Measurements from ENCODE around the gene NKAIN2. TPM values are rescaled to one million over a fixed set of nuclear protein-coding genes. Genes with fewer than 3 reads are reported as not detected.
"Not testable (repeated sequence)": the region's sequence is repeated elsewhere in the genome, so short reads cannot be mapped to it uniquely, and the experiment has no call there.

NKAIN2 gene
- total RNA-seq, 1 experiment from 2014 or later = not detected

DNA sequence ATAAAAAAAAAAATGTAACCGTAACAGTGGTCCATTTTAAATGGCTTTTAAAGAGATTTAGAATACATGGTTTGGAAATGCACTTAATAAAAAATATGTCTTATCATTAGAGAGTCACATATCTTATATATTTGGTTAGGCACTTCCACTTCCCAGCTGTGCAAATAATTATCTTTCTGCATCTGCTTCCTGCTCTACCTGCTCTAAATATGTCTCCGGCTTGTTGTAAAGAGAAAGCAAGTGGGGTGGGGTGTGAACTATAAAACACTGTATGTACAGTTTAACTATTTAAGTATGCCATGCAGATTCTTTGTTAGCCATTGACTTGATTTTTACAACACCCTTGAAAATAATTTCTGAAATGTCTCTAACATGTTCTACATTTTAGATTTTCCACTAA, 106.3 kb downstream of the NKAIN2 start:
- intact Hi-C loops (cut with micrococcal nuclease; ENCODE audit: unreplicated experiment) = no loop called here
- no peaks in the 10 kb centered on the region for H3K36me3 Mint-ChIP-seq (ENCODE audit: insufficient read depth, unreplicated experiment)
- TF ChIP-seq, protein P1, sequence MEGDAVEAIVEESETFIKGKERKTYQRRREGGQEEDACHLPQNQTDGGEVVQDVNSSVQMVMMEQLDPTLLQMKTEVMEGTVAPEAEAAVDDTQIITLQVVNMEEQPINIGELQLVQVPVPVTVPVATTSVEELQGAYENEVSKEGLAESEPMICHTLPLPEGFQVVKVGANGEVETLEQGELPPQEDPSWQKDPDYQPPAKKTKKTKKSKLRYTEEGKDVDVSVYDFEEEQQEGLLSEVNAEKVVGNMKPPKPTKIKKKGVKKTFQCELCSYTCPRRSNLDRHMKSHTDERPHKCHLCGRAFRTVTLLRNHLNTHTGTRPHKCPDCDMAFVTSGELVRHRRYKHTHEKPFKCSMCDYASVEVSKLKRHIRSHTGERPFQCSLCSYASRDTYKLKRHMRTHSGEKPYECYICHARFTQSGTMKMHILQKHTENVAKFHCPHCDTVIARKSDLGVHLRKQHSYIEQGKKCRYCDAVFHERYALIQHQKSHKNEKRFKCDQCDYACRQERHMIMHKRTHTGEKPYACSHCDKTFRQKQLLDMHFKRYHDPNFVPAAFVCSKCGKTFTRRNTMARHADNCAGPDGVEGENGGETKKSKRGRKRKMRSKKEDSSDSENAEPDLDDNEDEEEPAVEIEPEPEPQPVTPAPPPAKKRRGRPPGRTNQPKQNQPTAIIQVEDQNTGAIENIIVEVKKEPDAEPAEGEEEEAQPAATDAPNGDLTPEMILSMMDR (IDR thresholded peaks at IDR 0.05; ENCODE audit: unreplicated experiment) = no peak
- DNase-seq = no peak
- no peaks in the 10 kb centered on the region for H3K27me3 Mint-ChIP-seq (ENCODE audit: unreplicated experiment)
- no peak overlapping the region for H3K27ac Mint-ChIP-seq (ENCODE audit: unreplicated experiment)
- CTCF ChIA-PET = no interaction called here
- no peak overlapping the region for H3K4me3 Mint-ChIP-seq (ENCODE audit: low read depth, unreplicated experiment)
- no TSS peak for BruUV-seq (replicated peaks)
- H3K4me1 Mint-ChIP-seq (ENCODE audit: low read depth, unreplicated experiment) = no peaks in the 10 kb centered on the region
- H3K9me3 Mint-ChIP-seq (ENCODE audit: low read depth, unreplicated experiment) = no peaks in the 10 kb centered on the region

DNA sequence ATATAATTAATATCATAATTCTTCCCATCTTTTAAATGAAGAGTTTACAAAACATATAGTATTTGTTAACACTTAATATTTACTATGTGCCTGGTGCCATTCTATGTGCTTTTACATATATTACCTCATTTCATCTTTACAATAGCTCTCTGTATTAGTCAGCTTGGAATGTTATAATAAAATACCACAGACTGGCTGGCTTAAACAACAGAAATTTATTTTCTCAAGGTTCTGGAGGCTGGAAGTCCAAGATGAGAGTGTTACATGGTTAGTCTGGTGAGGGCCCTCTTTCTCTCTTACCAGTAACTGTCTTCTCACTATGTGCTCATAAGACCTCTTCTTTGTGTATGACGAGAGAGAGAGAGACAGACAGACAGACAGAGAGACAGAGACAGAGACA, 110.2 kb downstream of the NKAIN2 start:
- no peak for DNase-seq
- H3K4me3 Mint-ChIP-seq (ENCODE audit: low read depth, unreplicated experiment) = no peak overlapping the region
- no peaks in the 10 kb centered on the region for H3K36me3 Mint-ChIP-seq (ENCODE audit: insufficient read depth, unreplicated experiment)
- CTCF ChIA-PET = no interaction called here
- no TSS peak for BruUV-seq (replicated peaks)
- no peaks in the 10 kb centered on the region for H3K27me3 Mint-ChIP-seq (ENCODE audit: unreplicated experiment)
- H3K27ac Mint-ChIP-seq (ENCODE audit: unreplicated experiment) = no peak overlapping the region
- H3K4me1 Mint-ChIP-seq (ENCODE audit: low read depth, unreplicated experiment) = no peaks in the 10 kb centered on the region
- no peaks in the 10 kb centered on the region for H3K9me3 Mint-ChIP-seq (ENCODE audit: low read depth, unreplicated experiment)
- TF ChIP-seq, protein P1 (IDR thresholded peaks at IDR 0.05; ENCODE audit: unreplicated experiment) = no peak
- intact Hi-C loops (cut with micrococcal nuclease; ENCODE audit: unreplicated experiment) = no loop called here

DNA sequence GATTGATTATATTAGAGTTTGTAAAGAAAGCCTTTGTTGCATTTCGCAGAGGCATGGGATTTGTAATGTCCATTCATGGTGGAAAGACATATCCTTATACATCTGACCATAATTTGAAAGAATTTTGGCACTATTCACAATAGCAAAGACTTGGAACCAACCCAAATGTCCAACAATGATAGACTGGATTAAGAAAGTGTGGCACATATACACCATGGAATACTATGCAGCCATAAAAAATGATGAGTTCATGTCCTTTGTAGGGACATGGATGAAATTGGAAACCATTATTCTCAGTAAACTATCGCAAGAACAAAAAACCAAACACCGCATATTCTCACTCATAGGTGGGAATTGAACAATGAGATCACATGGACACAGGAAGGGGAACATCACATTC, 119.7 kb downstream of the NKAIN2 start:
- CTCF ChIA-PET; H3K9me3 Mint-ChIP-seq (ENCODE audit: low read depth, unreplicated experiment); H3K36me3 Mint-ChIP-seq (ENCODE audit: insufficient read depth, unreplicated experiment); intact Hi-C loops (cut with micrococcal nuclease; ENCODE audit: unreplicated experiment); H3K27me3 Mint-ChIP-seq (ENCODE audit: unreplicated experiment); DNase-seq; H3K27ac Mint-ChIP-seq (ENCODE audit: unreplicated experiment); BruUV-seq (replicated peaks); H3K4me3 Mint-ChIP-seq (ENCODE audit: low read depth, unreplicated experiment): not testable (repeated sequence)
- H3K4me1 Mint-ChIP-seq (ENCODE audit: low read depth, unreplicated experiment) = peaks cover 16% of the 10 kb centered on the region

DNA sequence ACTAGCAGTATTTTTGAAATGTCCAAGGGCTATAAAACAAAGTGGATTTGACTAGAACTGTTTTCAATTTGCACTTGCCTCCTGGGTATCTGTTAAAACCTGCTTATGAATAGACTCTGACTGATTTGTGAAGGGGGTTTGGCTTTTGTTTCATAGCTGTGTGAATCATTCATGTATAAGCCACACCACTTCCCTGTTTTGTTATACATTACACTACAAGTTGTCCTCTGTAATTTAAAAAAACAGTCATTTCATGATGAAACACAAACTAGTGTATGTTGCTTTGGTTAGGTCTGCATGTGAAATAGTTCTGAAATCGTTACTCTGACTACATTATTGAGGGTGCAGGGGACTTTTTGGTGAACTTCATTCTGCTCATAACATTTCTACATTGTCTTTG, 121.7 kb downstream of the NKAIN2 start:
- no peak for DNase-seq
- H3K27ac Mint-ChIP-seq (ENCODE audit: unreplicated experiment) = no peak overlapping the region

DNA sequence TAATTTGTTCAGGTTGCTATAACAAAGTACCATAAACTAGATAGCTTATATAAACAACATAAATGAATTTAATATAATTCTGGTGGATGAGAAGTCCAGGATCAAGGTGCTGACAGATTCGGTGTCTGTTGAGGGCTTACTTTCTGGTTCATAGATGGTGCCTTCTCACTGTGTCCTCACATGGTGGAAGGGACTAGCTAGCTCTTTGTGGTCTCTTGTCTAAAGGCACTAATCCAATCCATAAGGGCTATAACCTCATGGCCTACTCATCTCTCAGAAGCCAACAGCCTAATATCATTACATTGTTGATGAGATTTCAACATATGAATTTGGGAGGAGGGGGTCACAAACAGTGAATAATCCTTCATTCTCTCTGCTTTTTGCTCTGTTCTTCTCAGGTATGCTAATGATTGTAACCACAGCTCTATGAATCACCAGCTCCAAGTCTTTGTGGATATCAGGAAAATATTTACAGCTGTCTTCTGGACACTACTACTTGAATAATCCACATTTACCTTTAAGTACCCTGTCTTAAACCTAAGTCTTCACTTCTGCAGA, 122.3 kb downstream of the NKAIN2 start:
- no peaks in the 10 kb centered on the region for H3K9me3 Mint-ChIP-seq (ENCODE audit: low read depth, unreplicated experiment)
- intact Hi-C loops (cut with micrococcal nuclease; ENCODE audit: unreplicated experiment) = no loop called here
- no peaks in the 10 kb centered on the region for H3K36me3 Mint-ChIP-seq (ENCODE audit: insufficient read depth, unreplicated experiment)
- H3K27me3 Mint-ChIP-seq (ENCODE audit: unreplicated experiment) = no peaks in the 10 kb centered on the region
- CTCF ChIA-PET = interaction anchor here (1.2 kb wide), 1 partner anchor 123 kb away, joined by 5 read pairs; no protein-coding TSS in a partner anchor
- no TSS peak for BruUV-seq (replicated peaks)
- no peak for DNase-seq
- no peak overlapping the region for H3K4me3 Mint-ChIP-seq (ENCODE audit: low read depth, unreplicated experiment)
- H3K27ac Mint-ChIP-seq (ENCODE audit: unreplicated experiment) = no peak overlapping the region
- TF ChIP-seq, protein P1 (IDR thresholded peaks at IDR 0.05; ENCODE audit: unreplicated experiment) = no peak
- H3K4me1 Mint-ChIP-seq (ENCODE audit: low read depth, unreplicated experiment) = peaks cover 16% of the 10 kb centered on the region

More for the DNA sequence above, 121.7 kb downstream of the NKAIN2 start:
- no peak overlapping the region for H3K4me3 Mint-ChIP-seq (ENCODE audit: low read depth, unreplicated experiment)
- BruUV-seq (replicated peaks) = no TSS peak
- no peaks in the 10 kb centered on the region for H3K36me3 Mint-ChIP-seq (ENCODE audit: insufficient read depth, unreplicated experiment)
- CTCF ChIA-PET = interaction anchor here (1.2 kb wide), 1 partner anchor 123 kb away, joined by 5 read pairs; no protein-coding TSS in a partner anchor
- H3K27me3 Mint-ChIP-seq (ENCODE audit: unreplicated experiment) = no peaks in the 10 kb centered on the region
- intact Hi-C loops (cut with micrococcal nuclease; ENCODE audit: unreplicated experiment) = no loop called here
- TF ChIP-seq, protein P1 (IDR thresholded peaks at IDR 0.05; ENCODE audit: unreplicated experiment) = no peak
- H3K4me1 Mint-ChIP-seq (ENCODE audit: low read depth, unreplicated experiment) = peaks cover 16% of the 10 kb centered on the region
- H3K9me3 Mint-ChIP-seq (ENCODE audit: low read depth, unreplicated experiment) = no peaks in the 10 kb centered on the region

Measured in Calu3 (cell line).